KMS-11 (cell line): ENCODE measurements around the gene NOD2.

Experiments used
- H2AFZ ChIP-seq: fragments of 200-600 bp; sonication (generic); 2 replicates; pipeline ENCODE4 v1.6.1; 2016; ENCODE audit warnings: antibody characterized with exemption, mixed run types, low read depth
- H3K27ac ChIP-seq: fragments of 200-600 bp; sonication (generic); 2 replicates; pipeline ENCODE4 v1.6.1; 2016; ENCODE audit warnings: mild to moderate bottlenecking, mixed run types
- H3K27me3 ChIP-seq: fragments of 200-600 bp; sonication (generic); 2 replicates; pipeline ENCODE4 v1.6.1; 2017; ENCODE audit warnings: mild to moderate bottlenecking, low read depth, mixed run types, moderate library complexity; ENCODE audit not compliant: insufficient read depth
- H3K36me3 ChIP-seq: fragments of 200-600 bp; sonication (generic); 2 replicates; pipeline ENCODE4 v1.6.1; 2017; ENCODE audit warnings: mild to moderate bottlenecking, mixed run types; ENCODE audit not compliant: insufficient read depth
- H3K4me1 ChIP-seq: fragments of 200-600 bp; sonication (generic); 2 replicates; pipeline ENCODE4 v1.6.1; 2016; ENCODE audit warnings: mild to moderate bottlenecking, low read depth, mixed run types; ENCODE audit not compliant: poor library complexity, severe bottlenecking
- H3K4me2 ChIP-seq: fragments of 200-600 bp; sonication (generic); 2 replicates; pipeline ENCODE4 v1.7.0; 2016; ENCODE audit warnings: mild to moderate bottlenecking, mixed run types
- H3K4me3 ChIP-seq: fragments of 200-600 bp; sonication (generic); IDR thresholded peaks from 2 replicates; pipeline ENCODE4 v1.6.1; 2017; ENCODE audit warnings: low read depth, low read length, mixed read lengths; ENCODE audit not compliant: insufficient read depth
- H3K79me2 ChIP-seq: fragments of 200-600 bp; sonication (generic); 2 replicates; pipeline ENCODE4 v1.6.1; 2016; ENCODE audit warnings: low read depth, mixed run types; ENCODE audit not compliant: insufficient read depth
- H3K9ac ChIP-seq: fragments of 200-600 bp; sonication (generic); 2 replicates; pipeline ENCODE4 v1.6.1; 2016; ENCODE audit warnings: mild to moderate bottlenecking, mixed run types
- H4K20me1 ChIP-seq: fragments of 200-600 bp; sonication (generic); 2 replicates; pipeline ENCODE4 v1.6.1; 2016; ENCODE audit warnings: mild to moderate bottlenecking, mixed run types; ENCODE audit not compliant: insufficient read depth
- TF ChIP-seq, protein P1 (sequence below): fragments of 200-600 bp; sonication (generic); conservative IDR thresholded peaks from 2 replicates; pipeline ENCODE4 v1.6.1; 2017; ENCODE audit warnings: low read depth, mild to moderate bottlenecking, antibody characterized with exemption, low read length, moderate library complexity, mixed read lengths

NOD2 gene

DNA sequence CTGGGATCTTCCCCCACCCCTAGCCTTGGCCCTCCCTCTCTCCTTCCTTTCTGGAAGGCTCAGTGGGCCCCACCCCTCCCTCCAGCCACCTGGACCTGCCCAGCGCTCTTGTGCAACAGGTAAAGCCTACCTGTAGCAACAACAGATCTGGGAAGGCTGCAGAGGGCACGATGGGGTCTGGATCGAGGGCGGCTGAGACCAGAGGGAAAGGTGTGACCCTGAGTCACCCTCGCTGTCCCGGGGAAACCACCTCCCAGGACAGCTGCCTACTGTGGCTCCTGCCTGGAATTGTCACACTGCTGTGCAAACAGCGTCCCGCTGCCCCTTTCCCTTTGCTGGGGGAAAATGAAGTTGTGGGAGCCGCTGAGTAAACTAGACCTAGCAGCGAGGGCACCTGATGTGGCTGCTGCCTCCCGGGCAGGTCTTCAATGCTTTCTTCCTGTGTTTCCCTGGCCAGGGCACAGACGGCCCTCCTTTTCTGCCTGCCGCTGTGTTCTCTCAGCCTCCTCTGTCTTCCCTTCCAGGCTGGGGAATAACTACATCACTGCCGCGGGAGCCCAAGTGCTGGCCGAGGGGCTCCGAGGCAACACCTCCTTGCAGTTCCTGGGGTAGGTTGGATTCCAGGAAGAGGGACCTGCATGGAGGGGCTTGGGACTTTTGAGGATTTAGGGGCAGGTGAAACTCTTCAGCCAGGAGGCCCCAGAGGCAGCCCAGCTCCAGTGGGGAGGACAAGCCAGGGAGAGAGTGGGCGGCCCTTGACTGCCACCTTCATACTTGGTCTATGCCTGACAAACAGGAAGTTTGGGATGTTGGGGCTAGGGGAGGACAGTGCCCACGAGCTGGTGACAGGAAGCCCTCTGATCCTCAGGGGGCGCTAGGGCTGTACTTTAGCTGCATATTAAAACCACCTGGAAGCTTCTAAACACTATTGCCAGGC, 26.3 kb downstream of the NOD2 start:
- no peak overlapping the region for H2AFZ ChIP-seq
- TF ChIP-seq, protein P1, sequence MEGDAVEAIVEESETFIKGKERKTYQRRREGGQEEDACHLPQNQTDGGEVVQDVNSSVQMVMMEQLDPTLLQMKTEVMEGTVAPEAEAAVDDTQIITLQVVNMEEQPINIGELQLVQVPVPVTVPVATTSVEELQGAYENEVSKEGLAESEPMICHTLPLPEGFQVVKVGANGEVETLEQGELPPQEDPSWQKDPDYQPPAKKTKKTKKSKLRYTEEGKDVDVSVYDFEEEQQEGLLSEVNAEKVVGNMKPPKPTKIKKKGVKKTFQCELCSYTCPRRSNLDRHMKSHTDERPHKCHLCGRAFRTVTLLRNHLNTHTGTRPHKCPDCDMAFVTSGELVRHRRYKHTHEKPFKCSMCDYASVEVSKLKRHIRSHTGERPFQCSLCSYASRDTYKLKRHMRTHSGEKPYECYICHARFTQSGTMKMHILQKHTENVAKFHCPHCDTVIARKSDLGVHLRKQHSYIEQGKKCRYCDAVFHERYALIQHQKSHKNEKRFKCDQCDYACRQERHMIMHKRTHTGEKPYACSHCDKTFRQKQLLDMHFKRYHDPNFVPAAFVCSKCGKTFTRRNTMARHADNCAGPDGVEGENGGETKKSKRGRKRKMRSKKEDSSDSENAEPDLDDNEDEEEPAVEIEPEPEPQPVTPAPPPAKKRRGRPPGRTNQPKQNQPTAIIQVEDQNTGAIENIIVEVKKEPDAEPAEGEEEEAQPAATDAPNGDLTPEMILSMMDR = no peak
- no peaks in the 10 kb centered on the region for H4K20me1 ChIP-seq
- H3K9ac ChIP-seq = no peak overlapping the region
- no peaks in the 10 kb centered on the region for H3K79me2 ChIP-seq
- H3K27me3 ChIP-seq = no peaks in the 10 kb centered on the region
- H3K4me1 ChIP-seq = no peaks in the 10 kb centered on the region
- H3K36me3 ChIP-seq = no peaks in the 10 kb centered on the region
- H3K27ac ChIP-seq = no peak overlapping the region
- no peak overlapping the region for H3K4me3 ChIP-seq
- H3K4me2 ChIP-seq = no peak overlapping the region

DNA sequence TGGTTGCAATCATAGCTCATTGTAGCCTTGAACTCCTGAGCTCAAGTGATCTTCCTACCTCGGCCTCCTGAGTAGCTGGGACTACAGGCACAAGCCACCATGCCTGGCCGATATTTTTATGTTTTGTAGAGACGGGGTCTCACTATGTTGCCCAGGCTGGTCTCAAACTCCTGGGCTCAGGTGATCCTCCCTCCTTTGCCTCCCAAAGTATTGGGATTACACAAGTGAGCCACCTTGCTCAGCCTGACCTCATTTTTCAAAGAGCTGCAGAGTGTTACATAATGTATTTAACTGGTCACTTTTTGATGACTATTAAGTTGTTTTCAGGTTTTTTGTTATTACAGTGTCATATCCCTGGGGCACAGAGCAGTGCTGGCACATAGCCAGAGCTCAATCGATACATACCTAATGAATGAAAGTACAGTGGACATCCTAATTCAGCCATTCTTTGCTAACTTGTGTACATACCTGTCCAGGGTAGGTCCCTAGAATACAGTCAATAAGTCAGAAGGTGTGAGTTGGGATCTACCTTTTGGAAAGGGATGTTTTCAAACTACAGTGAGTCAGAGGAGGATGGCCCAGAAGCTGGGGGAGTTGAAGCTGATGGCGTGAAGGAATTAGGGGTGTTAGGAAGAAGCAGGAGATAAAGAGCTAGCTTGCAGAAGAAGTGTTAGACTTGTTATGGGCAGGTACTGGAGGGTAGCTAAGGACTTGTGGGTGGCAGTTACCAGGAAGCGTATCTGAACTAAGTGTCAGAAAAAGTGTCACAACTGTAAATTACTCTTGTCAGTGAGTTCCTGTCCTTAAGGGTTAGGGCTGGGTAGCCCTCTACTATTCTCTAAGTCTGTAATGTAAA, 28.4 kb downstream of the NOD2 start:
- Histone ChIP-seq H3K9ac (no peak overlapping the region), H3K4me2 (no peak overlapping the region), H3K4me3 (no peak overlapping the region), H3K27ac (no peak overlapping the region), H3K27me3 (no peaks in the 10 kb centered on the region), H3K36me3 (no peaks in the 10 kb centered on the region), H3K4me1 (no peaks in the 10 kb centered on the region), H2AFZ (no peak overlapping the region), H3K79me2 (no peaks in the 10 kb centered on the region), H4K20me1 (no peaks in the 10 kb centered on the region)
- TF ChIP-seq, protein P1 = no peak

GRCh38 chr16:50722405-50722737, 29.0 kb downstream of the NOD2 start:
- Histone ChIP-seq H3K36me3 (no peaks in the 10 kb centered on the region), H3K4me2 (no peak overlapping the region), H3K9ac (no peak overlapping the region), H3K27ac (no peak overlapping the region), H3K27me3 (no peaks in the 10 kb centered on the region), H3K4me1 (no peaks in the 10 kb centered on the region), H3K79me2 (no peaks in the 10 kb centered on the region), H3K4me3 (no peak overlapping the region), H2AFZ (no peak overlapping the region), H4K20me1 (no peaks in the 10 kb centered on the region)
- TF ChIP-seq, protein P1 = no peak

- no peaks in the 10 kb centered on the region for H3K36me3 ChIP-seq
- H3K27ac ChIP-seq = no peak overlapping the region
- TF ChIP-seq, protein P1 = no peak
- H3K27me3 ChIP-seq = no peaks in the 10 kb centered on the region
- H3K9ac ChIP-seq = no peak overlapping the region
- no peak overlapping the region for H2AFZ ChIP-seq
- no peaks in the 10 kb centered on the region for H3K4me1 ChIP-seq
- no peaks in the 10 kb centered on the region for H4K20me1 ChIP-seq
- no peaks in the 10 kb centered on the region for H3K79me2 ChIP-seq
- no peak overlapping the region for H3K4me3 ChIP-seq
- H3K4me2 ChIP-seq = no peak overlapping the region
Observed at GRCh38 chr16:50722960-50723359, 29.6 kb downstream of the NOD2 start.
